ENCODE measurements around the gene CD8A.
"Not testable (repeated sequence)": the region's sequence is repeated elsewhere in the genome, so short reads cannot be mapped to it uniquely, and the experiment has no call there.

The CD8A gene

GRCh38 chr2:86739485-86739884, 51.2 kb downstream of the CD8A start:
- peaks cover 16% of the 10 kb centered on the region for H3K4me1 Mint-ChIP-seq
- H3K27me3 Mint-ChIP-seq, H3K9me3 Mint-ChIP-seq, H3K27ac Mint-ChIP-seq, H3K36me3 Mint-ChIP-seq, H3K4me3 Mint-ChIP-seq: not testable (repeated sequence)

- not testable (repeated sequence) for H3K27me3 Mint-ChIP-seq, H3K4me1 Mint-ChIP-seq, H3K4me3 Mint-ChIP-seq, H3K9me3 Mint-ChIP-seq, H3K36me3 Mint-ChIP-seq, H3K27ac Mint-ChIP-seq
Observed at GRCh38 chr2:86734896-86735295, 55.8 kb downstream of the CD8A start.

All from activated naive CD4-positive, alpha-beta T cell treated with anti-CD3 and anti-CD28 coated beads, Interleukin-2, amount 50 U/mL, for 24 hours (primary cell).